ENCODE results near the gene CLPSL1. TPM values are rescaled to one million over a fixed set of nuclear protein-coding genes. Genes with fewer than 3 reads are reported as not detected.

The CLPSL1 gene
- total and polyA plus RNA-seq, 2 of the 8 experiments (the other 6 are each of a cell fraction or from before 2014, with no cell fraction given) = not detected

GRCh38 chr6:35786810-35787209 is 6.0 kb downstream of the CLPSL1 start (continued):
- TF ChIP-seq CHD7 (IDR thresholded peaks at IDR 0.05; ENCODE audit: insufficient replicate concordance, low read length) (no peak), YY1 (IDR thresholded peaks at IDR 0.05; ENCODE audit: low read depth, low read length) (no peak), BRCA1 (IDR thresholded peaks at IDR 0.05; ENCODE audit: low read depth, low read length) (no peak), SUZ12 (IDR thresholded peaks at IDR 0.05; ENCODE audit: low read length) (no peak), CHD2 (IDR thresholded peaks at IDR 0.05; ENCODE audit: low read length) (no peak)
